Mononuclear cell (primary cell): ENCODE measurements around the gene SH3RF3. TPM values are rescaled to one million over a fixed set of nuclear protein-coding genes. Genes with fewer than 3 reads are reported as not detected.

Experiments used
- H3K27me3 ChIP-seq: 2 replicates; pipeline ENCODE4 v1.6.0; 2011; ENCODE audit warnings: low read length, control low read depth; ENCODE audit not compliant: insufficient read depth
- H3K4me1 ChIP-seq: 2 replicates; pipeline ENCODE4 v1.5.1; 2011; ENCODE audit warnings: mild to moderate bottlenecking, low read length, control low read depth; ENCODE audit not compliant: insufficient read depth
- H3K4me3 ChIP-seq: 2 replicates; pipeline ENCODE4 v1.5.1; 2011; ENCODE audit warnings: mild to moderate bottlenecking, low read length, moderate library complexity
- H3K9me3 ChIP-seq: 2 replicates; pipeline ENCODE4 v1.5.1; 2011; ENCODE audit warnings: low read depth, mild to moderate bottlenecking, control low read depth, low read length
- total RNA-seq: library from RNA; depleted of rRNA; stranded (reverse); fragments of >200 nt; gene quantifications from one replicate; pipeline ENCODE4 v1.2.3, GENCODE V29; 2012

Gene SH3RF3
- total RNA-seq, 1 donor: 2.2 TPM

- no peaks in the 10 kb centered on the region for H3K4me1 ChIP-seq
- no peak overlapping the region for H3K4me3 ChIP-seq
- no peaks in the 10 kb centered on the region for H3K27me3 ChIP-seq
- peaks cover 15% of the 10 kb centered on the region for H3K9me3 ChIP-seq
Measured at GRCh38 chr2:109438146-109438545, 309.1 kb downstream of the SH3RF3 start.

DNA sequence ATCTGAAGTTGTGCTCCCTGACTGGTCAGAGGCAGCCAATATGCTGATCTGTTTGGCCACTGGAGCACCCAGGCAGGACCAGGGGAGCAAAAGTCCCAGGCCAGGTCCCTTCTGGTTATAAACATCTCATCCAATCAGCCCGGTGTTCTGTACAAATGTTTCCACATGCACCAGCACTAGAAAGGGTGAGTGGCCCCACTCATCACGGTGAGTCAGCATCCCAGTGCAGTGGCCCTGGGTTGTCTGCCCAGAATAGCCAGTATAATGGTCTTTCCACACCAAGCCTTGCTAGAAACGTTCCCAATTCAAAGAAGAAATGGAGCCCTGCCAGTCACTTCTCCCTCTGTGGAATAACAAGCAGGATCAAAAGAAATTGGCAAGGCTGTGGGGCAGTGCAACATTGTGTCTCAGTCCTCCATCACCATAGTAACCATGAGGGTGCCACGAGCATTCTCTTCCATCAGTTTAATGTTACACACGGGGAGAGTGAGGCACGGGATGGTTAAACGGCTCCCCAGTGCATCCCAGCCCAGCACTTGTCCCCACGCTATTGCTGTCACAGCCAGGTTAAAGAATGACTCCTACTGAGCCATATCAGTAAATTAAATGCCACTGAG, 309.9 kb downstream of the SH3RF3 start:
- peaks cover 18% of the 10 kb centered on the region for H3K9me3 ChIP-seq
- H3K27me3 ChIP-seq: no peaks in the 10 kb centered on the region
- no peak overlapping the region for H3K4me3 ChIP-seq
- no peaks in the 10 kb centered on the region for H3K4me1 ChIP-seq

- peaks cover 22% of the 10 kb centered on the region for H3K9me3 ChIP-seq
- no peaks in the 10 kb centered on the region for H3K27me3 ChIP-seq
- no peaks in the 10 kb centered on the region for H3K4me1 ChIP-seq
- H3K4me3 ChIP-seq: no peak overlapping the region
Measured at GRCh38 chr2:109439390-109439786, 310.4 kb downstream of the SH3RF3 start.

- Histone ChIP-seq H3K27me3 (no peaks in the 10 kb centered on the region), H3K4me1 (no peaks in the 10 kb centered on the region), H3K9me3 (peaks cover 23% of the 10 kb centered on the region), H3K4me3 (no peak overlapping the region)
Measured at GRCh38 chr2:109439986-109440385, 311.0 kb downstream of the SH3RF3 start.

DNA sequence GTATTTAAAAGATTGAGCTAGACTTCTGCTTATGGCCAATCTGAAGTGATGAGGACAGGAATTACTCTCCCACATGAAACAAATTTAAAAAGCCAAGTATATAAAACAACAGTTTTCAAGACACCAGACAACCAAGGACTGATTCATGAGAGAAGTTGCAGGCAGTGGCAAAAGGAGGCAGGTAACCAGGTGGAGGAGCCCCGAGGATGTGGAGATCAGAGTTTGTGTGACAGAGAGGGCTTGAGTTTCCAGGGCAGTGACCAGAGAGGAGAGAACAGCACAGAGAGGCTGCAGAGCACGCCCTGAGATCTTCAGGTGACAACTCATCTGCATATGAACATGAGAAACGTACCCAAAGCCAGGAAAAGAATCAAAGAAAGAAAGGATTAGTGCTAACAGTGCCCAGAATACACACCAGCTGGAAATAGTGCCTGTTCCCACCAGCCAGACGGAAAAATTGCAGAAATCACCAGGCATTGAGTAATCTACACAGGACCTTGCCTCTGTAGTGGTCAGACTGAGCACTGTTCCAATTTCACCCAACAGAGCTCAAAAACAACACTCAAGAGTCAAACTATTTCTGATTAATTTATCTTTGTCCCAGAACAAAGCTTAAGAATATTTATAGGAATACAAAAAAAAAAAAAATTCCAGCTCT, 311.6 kb downstream of the SH3RF3 start:
- no peak overlapping the region for H3K4me3 ChIP-seq

GRCh38 chr2:109442715-109443319, 313.8 kb downstream of the SH3RF3 start:
- H3K4me3 ChIP-seq: no peak overlapping the region
- no peaks in the 10 kb centered on the region for H3K27me3 ChIP-seq
- no peaks in the 10 kb centered on the region for H3K4me1 ChIP-seq
- peaks cover 23% of the 10 kb centered on the region for H3K9me3 ChIP-seq

More for the DNA sequence above, 311.6 kb downstream of the SH3RF3 start:
- Histone ChIP-seq H3K27me3 (no peaks in the 10 kb centered on the region), H3K4me1 (no peaks in the 10 kb centered on the region), H3K9me3 (peaks cover 23% of the 10 kb centered on the region)

- no peaks in the 10 kb centered on the region for H3K4me1 ChIP-seq
- H3K9me3 ChIP-seq: peaks cover 23% of the 10 kb centered on the region
- no peak overlapping the region for H3K4me3 ChIP-seq
- H3K27me3 ChIP-seq: no peaks in the 10 kb centered on the region
Measured at GRCh38 chr2:109444916-109445315, 315.9 kb downstream of the SH3RF3 start.

- Histone ChIP-seq H3K4me3 (no peak overlapping the region), H3K9me3 (peaks cover 18% of the 10 kb centered on the region), H3K27me3 (no peaks in the 10 kb centered on the region), H3K4me1 (no peaks in the 10 kb centered on the region)
Measured at GRCh38 chr2:109446278-109447131, 317.5 kb downstream of the SH3RF3 start.

DNA sequence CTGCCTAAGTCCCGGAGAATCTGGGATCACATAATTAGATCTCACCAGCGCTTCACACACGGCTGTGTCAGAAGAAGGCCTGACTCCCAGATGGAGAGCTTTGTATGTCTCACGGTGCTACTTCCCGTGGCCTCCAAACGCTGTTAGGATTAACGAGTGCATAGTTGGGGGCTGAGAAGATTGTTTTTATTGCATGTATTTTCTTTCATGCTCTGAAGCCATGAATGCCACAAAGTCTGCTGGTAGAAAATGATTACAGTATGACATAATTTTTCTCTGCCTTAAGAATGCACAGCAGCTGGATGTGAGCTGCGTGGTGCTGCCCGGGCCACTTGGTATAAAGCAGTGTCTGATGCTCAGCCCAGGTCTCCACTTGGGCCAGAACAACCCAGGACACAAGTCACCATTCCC, 318.3 kb downstream of the SH3RF3 start:
- Histone ChIP-seq H3K9me3 (peaks cover 17% of the 10 kb centered on the region), H3K4me1 (no peaks in the 10 kb centered on the region), H3K27me3 (no peaks in the 10 kb centered on the region), H3K4me3 (no peak overlapping the region)

DNA sequence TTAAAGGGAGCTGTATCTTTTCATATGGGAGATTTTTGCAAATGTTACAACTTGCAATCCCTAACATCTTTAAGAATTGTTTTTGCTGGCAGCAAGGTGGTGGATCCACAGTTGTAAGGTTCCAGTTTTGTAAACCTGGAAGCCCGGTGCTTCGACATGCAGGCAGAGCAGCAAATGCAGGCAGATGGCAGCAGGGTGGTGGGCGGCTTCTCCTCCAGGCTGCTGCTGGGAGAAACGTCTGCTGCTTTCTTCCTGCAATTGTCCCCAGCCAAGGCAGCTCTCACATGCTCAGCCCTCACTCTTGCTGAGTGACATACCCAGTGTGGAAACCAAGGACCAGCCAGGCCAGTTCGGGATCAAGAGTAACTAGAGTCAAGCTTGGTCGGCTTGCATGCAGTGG, 318.8 kb downstream of the SH3RF3 start:
- no peak overlapping the region for H3K4me3 ChIP-seq
- no peaks in the 10 kb centered on the region for H3K27me3 ChIP-seq
- H3K9me3 ChIP-seq: peaks cover 12% of the 10 kb centered on the region
- H3K4me1 ChIP-seq: no peaks in the 10 kb centered on the region

DNA sequence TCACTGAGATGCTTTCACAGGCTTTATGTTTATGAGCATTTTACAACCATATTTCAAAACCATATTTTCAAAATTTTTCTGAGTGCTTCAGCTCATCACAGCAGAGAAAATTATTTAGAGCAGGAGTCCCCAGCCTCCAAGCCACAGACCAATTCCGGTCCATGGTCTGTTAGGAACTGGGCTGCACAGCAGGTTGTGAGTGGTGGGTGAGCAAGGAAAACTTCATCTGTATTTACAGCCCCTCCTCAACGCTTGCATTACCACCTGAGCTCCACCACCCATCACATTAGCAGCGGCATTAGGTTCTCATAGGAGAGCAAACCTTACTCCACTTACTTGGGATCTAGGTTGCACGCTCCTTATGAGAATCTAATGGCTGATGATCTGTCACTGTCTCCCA, 319.2 kb downstream of the SH3RF3 start:
- peaks cover 7% of the 10 kb centered on the region for H3K9me3 ChIP-seq
- H3K4me3 ChIP-seq: no peak overlapping the region
- no peaks in the 10 kb centered on the region for H3K4me1 ChIP-seq
- no peaks in the 10 kb centered on the region for H3K27me3 ChIP-seq

DNA sequence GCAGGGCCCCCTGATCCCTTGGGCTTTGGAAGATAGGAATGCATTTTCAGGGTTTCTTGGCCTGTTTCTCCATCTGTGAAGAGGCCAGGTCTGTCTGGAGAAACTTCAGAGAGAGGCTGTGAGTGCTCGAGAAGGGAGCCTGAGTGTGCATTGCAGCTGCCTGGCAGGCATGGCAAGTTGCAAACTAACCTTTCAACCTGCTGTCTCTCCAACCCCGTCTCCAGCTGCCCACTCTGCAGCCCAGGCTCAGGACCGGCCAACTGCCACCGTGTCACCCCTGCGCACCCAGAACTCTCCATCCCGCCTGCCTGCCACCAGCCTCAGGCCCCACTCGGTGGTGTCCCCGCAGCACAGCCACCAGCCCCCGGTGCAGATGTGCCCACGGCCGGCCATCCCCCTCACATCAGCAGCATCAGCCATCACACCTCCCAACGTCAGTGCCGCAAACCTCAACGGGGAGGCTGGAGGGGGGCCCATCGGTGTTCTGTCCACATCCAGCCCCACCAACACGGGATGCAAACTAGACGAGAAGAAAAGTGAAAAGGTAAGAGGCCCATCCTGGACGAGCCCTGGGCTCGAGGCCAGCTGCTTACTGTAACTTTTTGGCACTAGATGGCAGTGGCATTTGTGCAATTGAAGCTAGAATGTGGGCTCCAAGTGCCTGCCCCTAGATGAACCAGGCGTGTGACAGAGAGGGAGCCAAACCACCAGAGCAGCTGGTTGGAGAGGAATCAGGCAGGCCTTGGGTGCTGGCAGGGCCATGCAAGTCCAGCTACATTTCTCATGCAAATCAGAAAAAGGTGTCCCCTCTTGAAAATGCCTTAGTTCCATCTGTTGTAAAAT, 320.2 kb downstream of the SH3RF3 start:
- H3K4me3 ChIP-seq: no peak overlapping the region
- no peaks in the 10 kb centered on the region for H3K27me3 ChIP-seq
- no peaks in the 10 kb centered on the region for H3K4me1 ChIP-seq
- peaks cover 4% of the 10 kb centered on the region for H3K9me3 ChIP-seq

DNA sequence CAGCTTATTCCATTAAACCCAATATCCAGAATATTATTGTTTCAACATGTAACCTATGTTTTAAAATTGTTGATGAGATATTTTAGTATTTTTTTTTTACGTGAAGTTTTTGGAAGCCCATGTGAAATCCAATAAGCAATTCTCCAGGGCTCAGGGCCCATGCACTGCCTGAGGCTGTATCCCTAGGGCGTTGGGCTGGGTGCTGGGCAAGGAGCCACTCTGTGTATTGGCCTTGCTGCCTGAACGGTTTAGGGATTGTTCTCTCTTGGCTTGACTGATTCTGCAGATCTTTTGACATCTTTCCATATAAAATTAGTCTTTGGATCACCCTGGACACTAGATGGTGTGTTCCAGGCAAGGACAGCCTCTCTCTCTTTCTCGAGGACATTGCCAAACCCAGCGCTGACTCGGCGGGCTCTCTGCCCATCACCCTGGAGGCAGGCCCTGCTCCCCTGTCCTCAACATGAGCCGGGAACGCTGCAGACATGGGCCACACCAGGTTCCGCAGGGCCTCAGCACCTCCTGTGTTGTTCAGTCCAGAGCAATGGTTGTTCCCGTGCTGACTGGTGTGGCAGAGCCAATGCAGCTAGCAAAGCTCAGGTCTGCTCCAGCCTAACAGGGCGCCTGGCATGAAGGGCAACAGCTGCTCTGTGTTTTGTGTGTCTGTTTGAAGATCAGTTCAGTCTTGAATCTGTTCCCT, 321.7 kb downstream of the SH3RF3 start:
- Histone ChIP-seq H3K4me1 (no peaks in the 10 kb centered on the region), H3K9me3 (no peaks in the 10 kb centered on the region), H3K4me3 (no peak overlapping the region), H3K27me3 (no peaks in the 10 kb centered on the region)

DNA sequence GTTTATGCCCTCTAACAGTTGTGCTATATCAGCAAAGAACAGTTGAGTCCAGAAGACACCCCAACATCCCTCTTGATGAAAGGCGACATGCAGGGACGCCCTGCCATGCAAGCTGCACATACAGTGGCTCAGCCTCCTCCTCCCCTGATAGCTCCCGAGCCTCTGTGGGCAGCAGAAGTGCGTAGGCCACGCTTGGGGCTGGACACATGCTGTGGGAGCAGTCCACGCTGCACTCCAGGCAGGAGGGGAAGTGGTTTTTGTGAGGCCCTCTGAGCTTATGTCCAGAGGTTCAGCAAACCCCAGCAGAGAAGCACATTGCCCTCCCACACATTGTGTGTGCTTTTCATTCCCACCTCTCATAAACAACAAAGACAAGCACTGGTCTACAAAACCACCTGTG, 322.7 kb downstream of the SH3RF3 start:
- Histone ChIP-seq H3K9me3 (no peaks in the 10 kb centered on the region), H3K4me1 (no peaks in the 10 kb centered on the region), H3K27me3 (no peaks in the 10 kb centered on the region), H3K4me3 (no peak overlapping the region)
